Measurements from ENCODE around the gene SLC39A9.

Gene SLC39A9, protein sequence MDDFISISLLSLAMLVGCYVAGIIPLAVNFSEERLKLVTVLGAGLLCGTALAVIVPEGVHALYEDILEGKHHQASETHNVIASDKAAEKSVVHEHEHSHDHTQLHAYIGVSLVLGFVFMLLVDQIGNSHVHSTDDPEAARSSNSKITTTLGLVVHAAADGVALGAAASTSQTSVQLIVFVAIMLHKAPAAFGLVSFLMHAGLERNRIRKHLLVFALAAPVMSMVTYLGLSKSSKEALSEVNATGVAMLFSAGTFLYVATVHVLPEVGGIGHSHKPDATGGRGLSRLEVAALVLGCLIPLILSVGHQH

DNA sequence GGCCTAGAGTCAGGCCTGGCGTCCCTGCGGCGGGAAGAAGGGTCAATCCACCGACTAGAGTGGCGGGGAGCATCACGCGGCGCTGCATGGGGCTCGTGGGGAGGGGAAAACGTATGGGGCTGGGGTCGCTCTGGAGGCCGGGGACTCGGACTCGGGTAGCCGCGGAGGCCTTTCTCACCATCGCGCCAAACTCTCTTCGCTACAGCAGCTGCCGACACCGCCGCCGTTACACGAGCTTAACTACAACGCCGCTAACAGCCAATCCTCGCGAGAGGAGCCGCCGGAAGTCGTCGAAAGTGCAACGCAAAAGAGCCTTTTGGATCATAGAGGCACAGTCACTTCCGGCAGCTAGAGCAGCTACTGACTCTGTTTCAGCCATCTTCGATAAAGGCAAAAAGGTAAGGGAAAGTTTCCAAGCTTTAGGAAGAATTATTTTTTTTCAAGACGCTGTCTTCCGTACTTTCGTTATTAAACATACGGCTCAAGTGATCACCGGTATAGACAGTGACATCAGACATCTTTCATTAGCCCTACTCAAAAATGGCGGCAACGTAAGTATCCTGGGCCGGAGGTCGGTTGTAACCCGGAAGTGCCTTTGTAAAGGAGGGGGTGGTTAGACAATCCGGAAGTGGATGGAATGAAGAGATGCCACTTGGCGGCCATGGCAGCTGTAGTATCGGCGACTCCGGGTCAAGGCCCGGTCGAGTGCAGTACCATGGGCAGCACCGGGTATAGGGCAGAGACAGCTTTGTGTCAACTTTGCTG, at the start of gene SLC39A9, which contains the start of gene ERH:
SLC39A9 (plus strand) TSS at position 640 of the 765 bp plus-strand sequence. CDS start 678 bp downstream, outside the sequence.
ERH (minus strand) TSS at position 247 of the 765 bp plus-strand sequence; CDS start at position 181, 66 bp downstream.
- DNase-seq: peak; percentile 99

DNA sequence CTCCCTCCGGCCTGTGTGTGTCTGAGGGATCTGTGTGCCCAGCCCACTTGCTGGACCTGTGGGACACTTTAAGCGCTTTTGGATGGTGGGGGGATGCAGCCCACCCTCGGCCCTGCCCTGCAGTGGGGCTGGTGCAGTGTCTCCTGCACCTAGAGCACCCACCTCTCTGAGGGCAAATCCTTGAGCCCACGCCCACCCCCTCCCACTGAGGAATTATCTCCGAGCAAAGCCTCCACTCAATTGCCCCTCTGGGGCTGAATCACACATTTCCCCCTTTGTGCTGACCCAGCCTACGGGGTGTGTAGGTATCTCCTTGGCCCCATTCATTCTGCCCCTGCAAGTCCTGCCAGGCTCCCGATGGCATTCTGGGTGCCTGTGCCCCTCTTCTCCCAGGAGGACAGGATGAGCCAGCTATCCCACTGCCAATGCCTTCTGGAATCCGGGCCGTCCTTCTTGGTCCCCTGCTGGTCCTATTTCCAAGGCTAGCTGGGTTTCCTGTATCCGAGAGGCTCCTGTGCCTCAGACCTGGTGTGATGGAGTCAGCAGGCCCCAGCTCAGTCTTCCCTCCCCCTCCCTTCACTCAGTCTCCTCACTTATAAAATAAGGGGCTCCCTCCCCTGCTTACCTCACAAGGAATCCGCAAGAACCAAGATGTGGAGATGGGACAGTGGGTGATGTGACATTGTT, 49.3 kb upstream of the SLC39A9 start:
- no peak for DNase-seq

DNA sequence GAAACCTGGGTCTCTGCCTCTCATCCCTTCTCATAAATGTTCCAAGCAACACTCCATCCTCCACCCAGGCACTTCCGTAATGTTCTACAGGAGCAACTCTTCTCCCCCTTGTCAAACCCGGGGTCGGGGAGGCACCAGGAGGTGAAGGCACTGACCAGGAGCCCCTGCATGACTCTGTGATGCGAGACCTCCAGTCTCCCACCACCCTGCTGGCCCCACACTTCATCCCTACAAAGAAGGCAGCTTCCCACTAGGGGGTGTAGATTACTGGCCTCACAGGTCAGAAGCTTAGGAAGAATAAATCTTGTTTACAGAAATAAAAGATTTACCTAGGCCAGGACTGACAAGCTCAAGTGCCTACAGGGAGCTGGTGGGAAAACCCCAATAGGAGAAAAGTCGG, 47.6 kb upstream of the SLC39A9 start:
- DNase-seq: no peak

DNA sequence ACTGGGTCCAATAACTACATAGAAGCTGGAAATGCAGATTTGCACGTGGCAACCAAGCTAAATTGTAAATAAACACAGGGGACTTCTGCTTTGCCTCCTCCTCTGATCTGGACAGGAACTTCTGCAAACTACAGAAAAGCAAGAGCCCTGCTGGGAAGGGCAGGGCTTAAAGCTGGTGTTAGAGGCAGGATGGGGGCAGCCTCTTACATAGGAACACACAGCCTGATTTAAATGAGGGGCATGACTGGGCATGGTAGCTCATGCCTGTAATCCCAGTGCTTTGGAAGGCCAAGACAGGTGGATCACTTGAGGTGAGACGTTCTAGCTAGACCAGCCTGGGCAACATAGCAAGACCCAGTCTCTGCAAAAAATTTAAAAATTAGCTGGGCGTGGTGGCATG, 47.1 kb upstream of the SLC39A9 start:
- DNase-seq: no peak

DNA sequence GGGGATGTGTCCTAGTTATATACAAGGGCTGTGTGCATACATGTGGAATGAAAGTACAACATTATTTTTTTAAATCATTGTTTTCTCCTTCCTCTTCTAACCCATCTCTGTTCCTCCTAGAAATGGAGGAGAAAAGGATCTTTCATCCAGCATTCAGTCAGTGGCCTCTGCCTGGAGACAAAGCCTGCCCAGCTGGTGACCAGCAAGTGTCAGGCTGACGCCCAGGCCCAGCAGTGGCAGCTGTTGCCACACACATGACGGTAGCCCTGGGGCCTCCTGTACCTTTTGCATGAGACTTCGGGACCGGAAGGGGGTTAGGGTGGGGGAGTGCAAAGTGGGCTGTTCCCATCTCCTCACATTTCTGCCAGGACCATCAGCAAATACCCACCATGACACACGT, 46.6 kb upstream of the SLC39A9 start:
- DNase-seq: no peak

DNA sequence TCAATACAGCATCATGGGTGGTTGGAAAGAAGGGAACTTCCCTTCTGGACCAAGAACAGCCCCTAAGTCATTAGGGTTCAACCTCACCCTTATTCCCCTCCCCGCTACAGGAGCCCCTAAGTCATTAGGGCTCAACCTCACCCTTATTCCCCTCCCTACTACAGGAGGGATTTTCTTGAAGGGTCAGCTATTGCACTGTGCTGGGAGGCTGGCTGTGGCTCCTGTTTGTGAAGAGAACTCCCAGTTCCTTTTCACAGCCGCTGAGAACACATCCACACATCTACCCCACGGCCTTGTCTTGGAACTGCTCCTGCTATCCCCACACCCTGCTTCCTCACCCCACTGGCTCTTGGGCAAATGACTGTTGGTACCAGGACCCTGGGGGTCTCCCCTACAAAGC, 45.3 kb upstream of the SLC39A9 start:
- no peak for DNase-seq

DNA sequence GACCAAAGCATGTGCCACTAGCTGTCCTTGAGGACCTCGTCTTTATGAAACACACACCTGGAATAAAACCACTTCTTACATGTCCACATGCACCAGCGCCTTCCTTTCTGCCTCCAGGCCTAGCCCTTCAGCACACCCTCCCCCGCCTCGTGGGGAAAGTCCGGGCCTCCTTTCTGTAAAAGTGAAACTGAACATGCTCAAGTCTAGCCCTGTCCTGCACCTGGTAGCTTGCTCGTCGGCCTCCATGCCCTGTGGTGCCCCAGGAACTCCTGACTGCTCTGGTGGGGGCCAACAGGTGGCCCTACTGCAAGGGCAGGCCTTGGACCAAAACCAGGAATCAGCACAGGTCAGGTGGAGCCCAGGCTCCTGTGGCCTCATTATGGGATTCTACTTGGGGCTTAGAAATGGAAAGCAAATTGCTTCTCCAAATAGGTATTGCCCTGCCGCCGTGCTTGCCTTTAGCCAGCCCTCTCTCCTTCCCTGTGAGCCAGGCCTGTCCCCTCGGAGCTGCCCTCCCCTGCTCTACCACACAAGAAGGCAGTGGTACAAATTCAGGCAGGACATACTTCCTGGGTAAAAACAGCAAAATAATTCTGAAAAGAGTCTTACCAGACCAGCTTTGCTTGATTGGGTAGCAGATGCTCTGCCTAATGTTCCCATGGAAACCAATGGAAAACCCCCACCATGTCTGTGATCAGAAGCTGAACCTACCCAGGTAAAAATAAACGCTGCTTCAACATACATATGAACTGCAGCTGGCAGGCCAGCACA, 43.9 kb upstream of the SLC39A9 start:
- DNase-seq: no peak

DNA sequence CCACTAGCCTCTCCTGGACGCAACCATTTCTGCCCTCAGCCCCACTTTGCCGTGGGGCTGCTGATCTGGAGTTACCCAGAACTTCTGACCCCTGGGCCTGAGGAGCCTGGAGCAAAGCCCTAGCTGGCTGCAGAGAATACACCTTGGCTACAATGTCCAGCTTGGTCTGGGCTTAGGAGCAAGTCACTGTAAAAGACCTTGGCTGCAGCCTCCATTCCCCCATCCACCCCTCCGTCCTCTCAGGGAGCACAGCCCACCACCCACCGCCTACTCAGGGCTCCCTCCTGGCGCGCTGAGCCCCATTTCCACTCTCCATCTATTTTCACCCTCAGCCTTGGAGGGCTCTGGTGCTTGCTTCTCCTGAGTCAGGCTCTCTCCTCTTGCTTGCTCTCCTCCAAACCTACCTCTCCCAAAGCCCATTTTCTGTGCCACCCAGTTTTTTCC, 43.3 kb upstream of the SLC39A9 start:
- DNase-seq: no peak

DNA sequence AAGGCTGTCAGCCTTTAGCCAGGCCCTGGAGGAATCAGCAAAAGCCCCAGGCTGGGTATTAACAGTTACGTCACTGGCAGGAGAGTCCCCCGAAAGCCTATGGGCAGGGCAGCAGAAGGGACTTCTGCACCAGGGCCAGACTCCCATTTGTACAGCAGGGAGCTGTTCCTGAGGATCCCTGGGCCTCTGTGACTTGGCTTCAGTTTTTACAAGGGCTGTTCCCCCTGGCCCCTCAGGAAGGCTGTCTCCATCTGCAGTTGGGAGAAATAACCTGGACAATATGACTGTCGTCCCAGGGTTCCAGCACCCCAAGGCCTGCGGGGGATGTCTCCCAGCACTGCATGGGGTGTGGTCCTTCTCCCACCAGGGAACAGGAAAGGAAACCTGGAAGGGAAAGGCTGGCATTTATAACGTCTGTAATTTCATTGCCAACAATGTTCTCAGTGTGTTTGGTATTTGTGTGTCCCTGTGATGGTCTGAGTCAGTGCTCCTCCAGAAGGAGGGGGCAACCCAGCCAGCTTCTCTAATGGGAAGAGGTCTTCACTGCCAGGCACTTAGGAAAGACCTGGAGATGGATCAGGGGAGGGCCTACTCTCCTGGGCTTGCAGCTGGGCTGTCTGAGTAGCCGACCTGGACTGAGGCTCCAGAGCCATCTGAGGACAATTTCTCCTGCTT, 42.7 kb upstream of the SLC39A9 start:
- DNase-seq: no peak

DNA sequence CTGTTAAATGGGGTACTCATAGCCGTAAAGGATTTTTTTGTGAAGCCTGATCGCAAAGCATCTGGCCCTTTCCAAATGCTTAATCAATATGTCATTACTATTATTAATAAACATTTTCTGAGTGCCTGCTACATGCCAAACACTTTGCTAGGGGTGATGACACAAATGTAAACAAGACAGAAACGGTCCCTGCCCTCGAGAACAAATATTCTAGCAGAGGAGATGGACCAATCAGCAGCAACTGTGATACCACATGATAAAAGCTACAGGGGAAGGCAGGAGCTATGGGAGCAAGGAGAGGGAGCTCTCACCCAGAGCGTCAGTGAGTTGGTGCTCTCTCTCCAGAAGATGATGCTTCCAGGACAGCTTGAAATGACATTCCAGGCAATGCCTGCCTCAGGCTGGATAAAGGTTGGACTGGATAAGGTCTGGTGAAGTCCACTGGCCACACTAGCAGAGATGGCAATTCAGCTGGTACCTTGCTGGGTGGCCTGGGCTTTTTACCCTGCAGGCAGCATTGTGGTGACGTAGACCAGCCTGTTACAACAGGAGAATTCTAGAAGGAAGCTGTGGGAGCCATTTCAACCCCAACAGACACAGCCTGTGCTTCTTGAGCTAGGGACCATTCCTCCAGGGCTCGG, 41.5 kb upstream of the SLC39A9 start:
- no peak for DNase-seq

DNA sequence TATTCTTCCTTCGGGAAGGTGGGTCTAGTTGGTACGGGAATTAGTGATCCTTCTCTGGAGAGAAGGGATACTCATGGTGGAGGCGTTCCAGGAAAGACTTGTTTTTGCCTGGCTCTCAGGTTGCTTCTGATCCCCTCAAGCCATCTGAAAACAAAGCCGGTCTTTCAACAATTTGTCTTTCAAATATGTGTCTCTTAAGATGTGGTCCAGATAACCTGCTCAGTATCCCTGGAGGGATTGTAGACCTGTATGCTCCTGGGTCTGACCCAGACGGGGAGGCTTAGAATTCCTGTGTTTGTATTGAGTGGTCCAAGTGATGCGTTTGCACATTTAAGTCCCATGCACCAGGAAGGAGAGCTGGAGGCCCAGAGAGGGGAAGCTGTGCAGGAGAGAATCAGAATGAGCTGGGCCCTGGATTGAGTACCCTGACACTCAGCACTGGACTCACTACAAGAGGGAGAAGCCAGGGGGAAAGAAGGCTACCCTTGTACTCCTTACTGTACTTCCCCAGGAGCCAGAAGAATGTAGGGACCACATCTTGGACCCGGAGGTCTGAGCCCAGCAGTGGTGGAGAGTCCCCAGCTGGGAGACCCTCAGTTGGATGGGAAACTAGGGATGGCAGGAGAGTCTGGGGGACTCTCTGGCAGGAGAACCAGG, 40.8 kb upstream of the SLC39A9 start:
- no peak for DNase-seq

DNA sequence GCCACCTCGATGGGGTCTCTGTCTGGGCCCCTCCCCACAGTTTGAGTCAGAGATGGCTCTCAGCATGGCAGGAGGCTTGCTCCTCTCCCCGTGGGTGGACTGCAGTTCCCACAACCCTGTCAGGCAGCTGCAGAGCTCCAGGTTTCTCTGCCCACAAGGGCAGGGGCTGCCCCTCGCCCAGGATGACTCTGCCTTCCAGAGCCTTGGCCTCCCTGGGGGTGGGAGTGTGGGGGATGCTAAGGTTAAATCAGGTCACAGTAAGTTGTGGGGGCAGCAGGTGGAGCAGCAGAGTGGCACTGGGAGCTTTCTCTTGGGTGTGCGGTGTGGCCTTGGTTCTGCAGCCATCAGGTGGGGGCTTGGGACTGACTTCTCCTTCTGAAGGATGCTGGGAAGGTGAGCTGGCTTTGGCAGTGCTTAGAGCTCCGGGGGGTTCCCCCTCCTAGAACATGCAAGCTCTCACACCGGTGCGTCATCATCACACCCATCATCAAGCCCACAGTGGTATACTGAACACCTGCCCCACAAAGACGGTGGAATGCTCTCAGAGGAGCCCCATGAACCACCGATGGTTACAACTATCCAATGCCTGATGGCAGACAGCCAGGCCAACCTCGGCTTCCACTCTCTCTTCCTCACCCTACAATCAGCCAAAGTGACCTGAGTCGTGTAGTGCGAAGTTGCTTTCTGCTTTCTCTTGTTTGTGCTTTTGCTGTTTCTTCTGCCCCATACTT, 40.1 kb upstream of the SLC39A9 start:
- no peak for DNase-seq

DNA sequence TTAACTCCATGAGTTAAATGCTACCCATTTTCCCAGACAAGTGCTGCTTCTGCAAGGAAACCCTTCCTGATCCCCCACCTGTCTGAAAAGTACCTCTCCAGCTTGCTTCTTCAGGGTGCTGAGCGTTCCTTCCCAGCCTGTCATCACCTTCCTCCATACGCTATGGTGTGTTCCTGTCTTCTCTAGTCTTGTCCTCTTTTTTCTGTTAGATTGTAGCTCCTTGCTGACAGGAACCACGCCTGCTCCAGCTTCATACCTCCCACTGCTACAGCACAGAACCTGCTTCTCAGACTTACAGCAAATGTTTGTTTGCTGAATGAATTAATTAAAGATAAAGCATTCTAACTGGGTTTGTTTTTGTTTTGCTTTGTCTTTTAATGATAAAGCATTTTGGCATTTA, 39.5 kb upstream of the SLC39A9 start:
- DNase-seq: no peak

DNA sequence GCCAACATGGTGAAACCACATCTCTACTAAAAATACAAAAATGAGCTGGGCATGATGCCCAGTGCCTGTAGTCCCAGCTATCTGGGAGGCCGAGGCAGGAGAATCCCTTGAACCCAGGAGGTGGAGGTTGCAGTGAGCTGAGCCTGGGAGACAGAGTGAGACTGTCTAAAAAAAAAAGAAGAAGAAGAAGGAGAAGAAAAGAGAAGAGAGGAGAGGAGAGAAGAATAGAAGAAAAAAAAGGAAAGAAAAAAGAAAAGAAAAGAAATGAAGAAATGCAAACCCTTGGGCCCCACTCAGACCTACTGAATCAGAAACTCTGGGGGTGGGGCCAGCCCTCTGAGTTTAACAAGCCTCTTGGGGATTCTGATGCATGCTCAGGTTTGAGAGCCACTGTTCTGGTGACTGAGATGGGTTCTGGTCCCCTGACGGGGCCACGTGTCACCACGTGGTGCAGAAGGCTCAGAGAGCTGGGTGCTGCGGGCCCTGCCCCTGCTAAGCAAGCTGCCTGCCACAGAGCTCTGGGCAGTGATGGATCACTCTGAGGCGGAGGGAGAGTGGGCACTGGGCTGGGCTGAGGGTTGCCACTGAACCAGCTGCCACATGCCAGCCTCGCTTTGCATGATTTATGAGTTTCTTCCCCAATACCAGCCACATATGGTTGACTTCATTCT, 37.9 kb upstream of the SLC39A9 start:
- DNase-seq: peak; percentile 70

DNA sequence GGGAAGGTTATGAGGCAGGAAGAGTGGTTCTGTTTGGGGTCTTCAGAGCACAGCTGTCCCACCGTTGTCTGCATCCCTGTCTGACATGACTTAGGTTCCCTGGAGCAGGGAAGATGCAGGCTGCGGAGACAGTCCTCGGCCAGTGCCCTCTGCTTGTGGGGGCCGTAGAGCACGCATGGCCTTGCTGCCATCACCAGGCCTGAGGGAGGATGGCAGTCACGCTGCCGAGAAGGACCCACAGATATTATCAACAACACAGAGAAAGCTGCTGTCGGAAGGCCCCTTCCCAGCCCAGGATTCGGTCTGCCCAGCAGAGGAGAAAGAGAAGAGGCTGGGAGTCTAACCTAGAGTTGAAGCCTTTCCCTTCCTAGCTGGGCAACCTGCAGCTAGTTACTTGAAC, 35.4 kb upstream of the SLC39A9 start:
- DNase-seq: no peak

DNA sequence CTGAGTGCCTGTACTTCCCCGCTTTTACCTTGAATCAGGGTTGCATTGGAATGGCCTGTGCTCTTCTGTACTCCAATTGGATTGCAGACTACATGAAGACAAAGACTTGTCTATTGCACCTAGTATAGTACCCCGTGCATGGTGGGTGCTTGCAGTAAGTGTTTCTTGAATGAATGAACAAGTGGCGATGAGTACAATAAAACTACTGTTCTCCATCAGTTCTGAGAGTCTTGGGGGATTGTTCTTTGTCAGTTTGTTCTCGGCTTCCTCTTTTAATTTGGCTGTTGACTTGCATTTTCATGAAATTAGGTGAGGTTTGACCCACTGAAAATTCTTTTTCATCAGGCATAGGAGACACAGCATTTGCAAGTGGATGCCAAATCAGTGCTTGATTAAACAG, 34.5 kb upstream of the SLC39A9 start:
- no peak for DNase-seq

DNA sequence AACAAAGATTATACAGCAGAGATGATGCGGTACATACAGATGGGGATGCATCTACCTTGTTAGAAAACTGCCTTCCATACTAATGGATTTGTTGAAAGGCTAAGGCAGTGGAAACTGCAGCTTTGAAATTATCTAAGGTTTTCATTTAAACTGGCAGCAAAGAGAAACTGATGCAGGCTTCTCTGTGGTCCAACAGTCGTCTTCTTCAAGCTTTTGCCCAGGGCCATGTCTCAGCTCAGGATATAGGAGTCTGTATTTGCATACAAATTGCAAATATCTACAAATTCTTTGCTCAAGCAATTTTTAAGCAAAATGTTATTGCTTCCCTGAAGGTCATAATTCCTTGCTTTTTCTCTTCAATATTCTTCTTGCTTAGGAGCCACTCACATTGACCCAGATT, 34.1 kb upstream of the SLC39A9 start:
- DNase-seq: no peak

DNA sequence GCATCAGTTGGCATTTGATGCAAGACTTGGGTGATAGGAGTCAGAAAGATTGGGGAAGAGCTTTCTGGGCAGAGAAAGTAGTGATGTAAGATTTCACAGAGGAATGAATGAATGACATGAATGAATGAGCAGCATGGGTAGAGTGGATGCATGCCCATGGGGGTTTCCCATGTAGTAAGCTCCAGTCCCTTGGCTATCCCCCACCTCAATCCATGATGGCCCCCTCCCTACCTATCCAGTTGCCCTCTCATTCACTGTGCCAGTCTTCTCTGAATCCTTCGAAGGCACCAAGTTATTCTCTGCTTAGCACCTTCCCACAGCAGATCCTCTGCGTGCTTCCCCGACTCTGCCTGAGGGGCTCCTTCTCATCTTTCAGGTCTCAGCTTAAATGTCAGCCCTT, 32.4 kb upstream of the SLC39A9 start:
- DNase-seq: no peak

DNA sequence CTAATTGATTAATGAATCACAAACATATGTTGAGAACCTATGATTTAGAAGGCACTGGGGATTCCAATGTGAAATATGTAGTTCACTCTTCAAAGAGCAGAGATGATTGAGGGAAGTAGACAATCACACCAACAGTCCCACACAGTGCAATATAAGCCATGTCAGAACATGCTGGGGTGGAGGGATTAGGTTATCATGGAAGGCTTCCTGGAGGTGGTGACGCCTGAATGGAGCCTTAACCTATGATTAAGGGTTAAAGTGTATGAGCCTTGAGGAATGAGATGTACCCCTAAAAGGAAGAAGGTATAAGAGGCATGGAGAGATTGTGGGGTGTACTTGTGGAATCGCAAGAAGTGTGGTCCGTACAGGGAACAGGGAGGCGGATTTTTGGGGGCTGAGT, 31.7 kb upstream of the SLC39A9 start:
- DNase-seq: no peak

DNA sequence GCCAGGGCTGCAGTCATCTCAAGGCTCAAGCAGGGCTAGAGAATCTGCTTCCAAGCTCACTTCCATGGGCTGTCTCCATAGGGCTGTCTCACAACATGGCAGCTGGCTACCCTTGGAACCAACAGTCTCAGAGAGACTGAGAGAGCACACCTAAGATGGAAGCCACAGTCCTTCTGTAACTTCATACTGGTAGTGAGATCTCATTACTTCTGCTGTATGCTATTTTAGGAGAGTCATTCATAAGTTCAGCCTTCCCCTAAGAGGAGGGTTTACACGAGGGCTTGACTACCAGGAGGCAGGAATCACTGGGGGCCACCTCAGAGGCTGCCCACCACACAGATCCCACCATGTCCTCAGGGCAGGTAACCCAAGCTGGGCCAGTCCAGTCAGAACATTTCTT, 30.1 kb upstream of the SLC39A9 start:
- DNase-seq: no peak

Data from NCI-H69 (cell line).